Cardiac septum (tissue), 1 donor: ENCODE data around the gene GJB2. TPM values are rescaled to one million over a fixed set of nuclear protein-coding genes. Genes with fewer than 3 reads are reported as not detected.

ENCODE experiments used
- DNase-seq: peaks from one replicate; pipeline ENCODE4 v3.0.0-alpha.2; 2020; ENCODE audit warnings: low spot score
- intact Hi-C: fragments of 100-400 bp; cut with DNase I; formaldehyde crosslinking; loops from one replicate; pipeline ENCODE4 v1.14.0; 2022
- total RNA-seq: library from RNA; stranded (reverse); fragmentation: NEBNext Ultra II Directional; extraction: Animal tissue kit (Norgen Biotek cat#: 25700); gene quantifications from one replicate; pipeline ENCODE4 v1.2.1, GENCODE V29; 2021
- donor health status: DM: no; HTN: no; CAD: no.

The GJB2 gene
- total RNA-seq, 1 donor from 2014 or later: 0.46 TPM

DNA sequence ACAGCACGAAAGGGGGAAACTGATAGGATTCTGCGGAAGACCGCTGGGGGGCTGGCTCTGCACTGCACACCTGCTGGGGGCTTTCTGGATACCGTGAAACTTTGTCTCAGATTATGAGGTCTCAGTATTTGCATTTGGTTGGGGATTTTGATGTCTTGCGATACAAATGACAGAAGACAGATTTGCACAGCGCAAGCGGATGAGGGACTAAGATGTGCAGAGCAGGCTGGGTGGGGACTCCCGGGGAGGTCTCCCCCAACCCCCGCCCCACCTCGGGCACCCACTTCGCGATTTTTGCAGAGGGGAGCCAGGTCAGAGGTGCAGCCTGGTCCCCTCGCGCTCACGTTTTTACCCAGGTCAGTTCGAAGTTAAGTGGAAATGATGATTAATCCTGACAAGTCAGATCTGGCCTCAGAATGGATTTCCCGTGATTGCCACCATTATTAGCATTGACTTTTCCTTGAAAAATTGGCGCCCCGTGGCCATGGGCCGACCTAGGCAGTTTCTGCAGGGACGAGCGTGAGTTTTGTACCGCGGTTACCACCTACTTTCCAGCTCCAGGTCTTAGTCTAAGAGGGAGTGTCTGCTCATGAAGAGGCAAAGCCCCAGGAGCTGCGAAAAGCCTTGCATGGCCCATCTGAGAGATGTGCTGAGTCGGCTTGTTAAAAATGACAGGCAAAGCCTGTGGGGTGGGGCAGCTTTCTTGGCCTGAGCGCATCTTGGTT lies 1.3 kb upstream of the GJB2 start:
- intact Hi-C loops: loop anchor here (10.0 kb wide), 1 partner anchor 731 kb away; no protein-coding TSS in a partner anchor
- no peak for DNase-seq

DNA sequence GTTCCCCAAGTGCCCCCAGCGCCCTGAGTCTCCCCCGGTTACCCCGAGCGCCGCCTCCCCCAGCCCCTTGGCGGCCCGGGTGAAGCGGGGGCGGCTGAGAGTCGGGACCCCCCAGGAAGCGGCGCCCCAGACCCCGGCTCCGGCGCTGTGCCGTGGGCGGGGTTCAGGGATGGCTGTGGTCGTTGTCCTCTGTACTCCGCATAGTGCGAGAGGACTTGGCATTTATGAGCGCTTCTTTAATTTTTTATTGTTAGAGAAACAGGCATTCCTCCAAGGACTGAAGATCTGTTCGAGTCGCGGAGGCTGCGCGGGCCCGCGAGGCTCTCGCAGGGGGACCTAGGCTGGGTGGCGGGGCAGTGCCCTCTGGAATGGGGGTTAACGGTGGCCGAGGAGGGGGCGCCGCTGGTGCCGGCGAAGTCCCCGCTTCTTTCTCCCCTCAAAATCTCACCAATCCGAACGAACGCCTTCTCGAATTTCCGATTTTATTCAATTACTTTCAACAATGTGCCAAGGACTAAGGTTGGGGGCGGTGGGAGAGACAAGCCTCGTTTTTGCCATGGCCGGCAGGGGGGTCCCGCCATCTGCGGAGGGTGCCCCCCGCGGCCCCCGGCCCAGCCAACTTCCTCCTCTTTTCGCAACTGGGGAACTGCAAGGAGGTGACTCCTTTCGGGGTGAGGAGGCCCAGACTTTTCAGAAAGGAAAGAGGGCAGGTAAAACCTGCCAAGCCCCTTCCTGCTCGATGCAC lies 596 bp upstream of the GJB2 start:
- intact Hi-C loops: loop anchor here (10.0 kb wide), 1 partner anchor 731 kb away; no protein-coding TSS in a partner anchor
- DNase-seq: no peak

DNA sequence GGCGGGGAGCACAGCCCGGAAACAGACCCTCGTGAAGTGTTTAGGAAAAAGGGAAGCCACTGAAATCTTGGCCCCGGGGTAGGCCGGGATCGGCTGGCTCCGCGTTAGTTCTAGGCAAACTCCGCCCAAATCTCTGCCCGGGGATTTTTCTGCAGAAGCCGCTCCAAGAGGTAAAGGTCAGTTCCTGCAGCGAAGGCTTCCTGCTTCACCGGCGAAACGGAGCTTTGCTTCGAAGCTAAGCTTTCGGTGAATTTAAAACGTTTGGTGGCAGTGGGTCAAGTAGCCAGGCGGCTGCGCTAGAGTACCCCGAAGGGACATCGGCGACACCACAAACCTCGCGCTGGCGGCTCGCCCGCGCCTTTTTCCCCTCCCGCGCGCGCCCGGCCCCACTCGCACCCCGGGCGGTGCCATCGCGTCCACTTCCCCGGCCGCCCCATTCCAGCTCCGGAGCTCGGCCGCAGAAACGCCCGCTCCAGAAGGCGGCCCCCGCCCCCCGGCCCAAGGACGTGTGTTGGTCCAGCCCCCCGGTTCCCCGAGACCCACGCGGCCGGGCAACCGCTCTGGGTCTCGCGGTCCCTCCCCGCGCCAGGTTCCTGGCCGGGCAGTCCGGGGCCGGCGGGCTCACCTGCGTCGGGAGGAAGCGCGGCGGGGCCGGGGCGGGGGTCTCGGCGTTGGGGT lies 441 bp downstream of the GJB2 start:
- intact Hi-C loops: loop anchor here (10.0 kb wide), 1 partner anchor 733 kb away; no protein-coding TSS in a partner anchor
- DNase-seq: no peak

DNA sequence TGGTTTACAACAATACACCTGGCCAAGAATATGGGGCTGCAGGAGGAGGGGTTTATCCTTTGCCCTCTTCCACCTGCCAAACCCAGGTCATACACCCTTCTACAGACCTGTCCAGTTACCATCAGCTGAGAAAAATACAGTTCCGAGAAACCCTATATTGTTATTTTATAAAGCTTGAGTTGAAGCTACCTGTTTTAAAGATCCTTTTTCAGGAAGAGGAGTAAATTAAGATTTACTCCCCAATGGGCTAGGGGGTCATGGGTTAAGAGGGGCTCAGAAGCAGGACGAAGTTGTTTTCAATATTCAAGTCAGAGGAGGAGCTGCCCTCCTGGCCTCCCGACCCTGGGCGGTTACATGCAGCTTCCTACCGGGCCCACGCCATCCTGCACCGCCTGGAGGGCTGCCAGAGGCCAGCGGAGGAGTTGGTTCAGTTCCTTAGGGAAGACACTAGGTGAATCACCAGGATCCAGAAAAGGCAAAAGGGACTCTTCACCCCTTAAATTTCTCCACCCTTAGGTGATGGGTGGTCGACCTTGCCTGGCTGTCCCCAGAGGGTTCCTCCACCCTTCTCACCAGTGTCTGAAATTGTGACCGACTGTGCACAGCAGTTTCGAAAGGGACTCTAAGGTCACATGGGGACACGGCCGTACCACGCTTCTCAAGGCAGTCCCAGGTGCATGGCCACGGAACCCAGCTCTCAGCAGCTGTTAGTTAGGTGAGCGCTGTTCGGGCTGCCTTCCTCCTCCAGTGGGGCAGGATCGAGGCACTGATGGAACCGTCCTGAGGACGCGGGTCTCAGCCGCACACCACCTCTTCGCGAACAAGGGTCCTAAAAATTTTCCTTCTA lies 1.2 kb downstream of the GJB2 start:
- intact Hi-C loops: loop anchor here (10.0 kb wide), 1 partner anchor 733 kb away; no protein-coding TSS in a partner anchor
- no peak for DNase-seq

DNA sequence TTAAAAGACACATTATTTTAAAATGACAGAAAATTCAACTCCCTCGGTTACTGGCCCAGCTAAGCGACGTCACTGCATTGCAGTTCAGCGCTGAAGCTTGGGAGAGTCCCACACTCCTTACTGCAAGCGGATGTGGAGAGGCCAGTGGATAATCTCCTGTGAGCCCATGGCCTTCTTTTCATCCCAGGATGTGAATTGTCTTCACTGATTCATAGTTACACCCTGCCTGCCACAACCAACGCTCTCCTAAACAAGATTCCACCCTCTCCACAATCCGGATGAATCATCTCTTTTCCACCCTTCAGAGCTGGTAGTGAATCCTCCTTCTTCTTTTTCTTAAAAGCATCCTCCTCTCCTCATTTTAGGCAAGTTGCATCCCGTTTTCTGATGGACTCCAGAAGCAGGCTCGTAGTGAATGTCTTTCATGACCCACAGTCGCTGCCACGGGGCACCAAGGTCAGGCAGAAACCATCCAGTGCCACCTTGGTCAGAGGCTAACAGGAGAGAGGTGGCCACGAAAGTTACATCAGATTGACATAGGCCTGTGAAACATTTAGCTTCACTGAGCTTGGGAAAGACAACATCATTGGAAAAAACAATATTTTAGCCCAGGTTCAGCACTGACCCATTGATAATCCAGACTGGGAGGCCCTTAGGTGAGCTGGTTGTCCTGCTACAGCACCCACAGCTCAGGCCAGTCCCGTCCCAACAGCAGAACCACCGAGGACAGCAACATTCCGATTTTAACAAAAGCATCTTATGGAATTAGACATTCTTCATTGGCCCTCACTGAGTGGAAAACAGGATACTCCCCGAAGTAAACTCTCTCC lies 2.0 kb downstream of the GJB2 start:
- intact Hi-C loops: loop anchor here (10.0 kb wide), 1 partner anchor 734 kb away; no protein-coding TSS in a partner anchor
- no peak for DNase-seq

DNA sequence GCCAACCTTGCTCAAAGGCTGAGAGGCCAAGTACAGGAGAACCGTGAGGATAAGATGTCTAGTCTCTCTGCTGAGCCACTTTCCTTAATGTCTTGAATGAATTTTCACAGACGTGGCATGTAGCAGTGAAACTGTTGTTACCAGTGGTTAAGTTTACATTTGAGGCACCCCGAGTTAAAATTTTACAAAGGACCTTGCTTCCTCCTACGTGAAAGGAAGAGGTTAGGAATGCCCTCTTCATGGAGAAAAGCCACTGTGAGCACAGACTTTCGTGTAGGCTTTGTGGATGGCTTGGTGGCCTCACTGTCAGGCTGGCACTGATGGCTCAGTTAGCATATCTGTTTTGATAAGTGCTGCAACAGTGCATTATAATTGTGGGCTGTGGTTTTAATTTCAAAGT lies 2.7 kb downstream of the GJB2 start:
- no peak for DNase-seq
- intact Hi-C loops: loop anchor here (10.0 kb wide), 1 partner anchor 735 kb away; no protein-coding TSS in a partner anchor

DNA sequence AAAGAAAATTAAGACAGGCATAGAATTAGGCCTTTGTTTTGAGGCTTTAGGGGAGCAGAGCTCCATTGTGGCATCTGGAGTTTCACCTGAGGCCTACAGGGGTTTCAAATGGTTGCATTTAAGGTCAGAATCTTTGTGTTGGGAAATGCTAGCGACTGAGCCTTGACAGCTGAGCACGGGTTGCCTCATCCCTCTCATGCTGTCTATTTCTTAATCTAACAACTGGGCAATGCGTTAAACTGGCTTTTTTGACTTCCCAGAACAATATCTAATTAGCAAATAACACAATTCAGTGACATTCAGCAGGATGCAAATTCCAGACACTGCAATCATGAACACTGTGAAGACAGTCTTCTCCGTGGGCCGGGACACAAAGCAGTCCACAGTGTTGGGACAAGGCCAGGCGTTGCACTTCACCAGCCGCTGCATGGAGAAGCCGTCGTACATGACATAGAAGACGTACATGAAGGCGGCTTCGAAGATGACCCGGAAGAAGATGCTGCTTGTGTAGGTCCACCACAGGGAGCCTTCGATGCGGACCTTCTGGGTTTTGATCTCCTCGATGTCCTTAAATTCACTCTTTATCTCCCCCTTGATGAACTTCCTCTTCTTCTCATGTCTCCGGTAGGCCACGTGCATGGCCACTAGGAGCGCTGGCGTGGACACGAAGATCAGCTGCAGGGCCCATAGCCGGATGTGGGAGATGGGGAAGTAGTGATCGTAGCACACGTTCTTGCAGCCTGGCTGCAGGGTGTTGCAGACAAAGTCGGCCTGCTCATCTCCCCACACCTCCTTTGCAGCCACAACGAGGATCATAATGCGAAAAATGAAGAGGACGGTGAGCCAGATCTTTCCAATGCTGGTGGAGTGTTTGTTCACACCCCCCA lies 3.8 kb downstream of the GJB2 start:
- DNase-seq: no peak

DNA sequence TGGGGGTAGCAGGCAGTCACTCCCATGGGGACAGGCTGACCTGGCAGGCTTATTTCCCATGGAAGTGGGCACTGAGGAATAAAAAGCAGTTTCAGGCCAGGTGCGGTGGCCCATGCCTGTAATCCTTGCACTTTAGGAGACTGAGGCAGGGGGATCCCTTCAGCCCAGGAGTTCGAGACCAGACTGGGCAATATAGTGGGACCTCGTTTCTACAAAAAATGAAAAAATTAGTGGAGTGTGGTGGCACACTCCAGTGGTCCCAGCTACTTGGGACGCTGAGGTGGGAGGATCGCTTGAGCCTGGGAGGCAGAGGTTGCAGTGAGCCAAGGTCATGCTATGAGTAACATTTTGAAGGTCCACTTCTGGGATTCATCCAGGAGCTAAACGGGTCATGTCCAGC lies 6.0 kb downstream of the GJB2 start:
- intact Hi-C loops: no loop called here
- DNase-seq: no peak

More for the DNA sequence above, 3.8 kb downstream of the GJB2 start:
- intact Hi-C loops: no loop called here

DNA sequence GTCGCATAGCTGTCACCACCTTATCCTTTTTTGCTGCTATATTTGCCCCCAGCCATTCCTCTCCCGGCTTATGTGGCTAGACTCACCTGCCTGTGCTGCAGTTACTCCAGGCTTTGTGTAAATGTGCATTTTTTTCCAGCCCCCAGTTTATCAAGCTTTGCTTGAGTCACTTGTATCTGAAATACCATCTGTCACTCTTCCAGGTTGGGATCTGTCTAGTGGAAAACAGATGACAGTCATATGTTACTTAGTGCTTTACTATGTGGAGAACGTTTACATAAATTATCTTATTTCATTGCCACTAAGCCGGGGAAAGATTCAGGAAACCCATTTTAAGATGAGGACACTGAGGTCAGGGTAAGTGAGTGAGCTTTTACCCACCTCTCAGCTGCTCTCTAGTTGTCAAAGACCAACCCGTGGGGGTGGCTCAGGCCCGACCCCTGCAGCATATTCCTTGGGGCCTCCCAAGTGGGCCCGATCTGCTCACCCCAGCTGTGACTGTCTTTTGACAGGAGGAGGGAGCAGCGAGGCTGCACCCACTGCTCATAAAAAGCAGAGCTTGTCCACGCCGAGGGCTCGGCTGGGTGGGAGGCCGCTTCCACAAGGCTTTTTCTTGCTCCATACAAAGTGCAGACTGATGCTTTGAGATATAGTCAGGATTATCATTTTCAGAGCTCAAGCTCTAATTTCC lies 7.2 kb downstream of the GJB2 start:
- DNase-seq: no peak
- intact Hi-C loops: no loop called here

DNA sequence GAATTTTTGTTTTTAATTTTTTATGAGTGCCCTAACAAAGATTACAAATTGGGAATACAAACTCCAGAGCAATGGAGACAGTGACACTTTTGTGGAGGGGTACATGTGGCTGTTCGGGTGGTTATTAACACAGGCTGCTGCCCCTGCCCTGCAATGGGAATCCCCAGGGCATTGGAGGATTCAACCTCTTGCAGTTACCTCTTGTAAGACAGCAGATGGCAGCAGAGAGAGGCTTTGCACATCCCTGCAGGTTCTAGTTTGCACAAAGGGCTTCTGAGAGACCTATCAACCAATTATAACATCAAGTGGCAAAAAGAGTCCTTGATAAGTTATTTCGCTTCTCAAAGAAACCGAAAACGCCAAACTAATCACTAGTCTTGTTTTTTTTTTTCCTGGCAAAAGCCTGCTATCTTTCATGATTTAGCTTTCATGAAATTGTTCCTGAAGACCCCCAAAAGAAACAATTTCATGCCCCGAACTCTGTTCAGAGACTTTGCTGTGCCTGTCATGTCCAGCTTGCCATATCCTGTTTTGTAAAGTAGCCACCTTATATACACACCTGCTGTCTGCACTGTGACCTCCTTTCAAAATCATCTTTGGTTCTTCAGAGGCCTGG lies 10.4 kb downstream of the GJB2 start:
- DNase-seq: no peak
- intact Hi-C loops: loop anchor here (5.0 kb wide), 1 partner anchor 305 kb away; no protein-coding TSS in a partner anchor

DNA sequence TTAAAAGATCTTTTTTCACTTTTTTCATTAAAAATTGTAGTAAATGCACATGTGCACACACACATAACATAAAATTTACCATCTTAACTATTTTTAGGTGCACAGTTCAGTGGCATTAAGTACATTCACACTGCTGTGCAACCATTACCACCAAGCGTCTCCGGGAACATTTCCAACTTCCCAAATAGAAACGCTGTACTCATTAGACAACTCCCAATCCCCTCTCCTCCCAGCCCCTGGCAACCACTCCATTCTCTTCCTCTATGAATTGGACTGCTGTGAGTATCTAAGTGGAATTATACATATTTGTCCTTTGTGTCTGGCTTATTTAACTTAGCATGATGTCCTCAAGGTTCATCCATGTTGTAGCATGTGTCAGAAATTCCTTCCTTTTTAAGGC lies 11.6 kb downstream of the GJB2 start:
- DNase-seq: no peak
- intact Hi-C loops: loop anchor here (5.0 kb wide), 1 partner anchor 306 kb away; no protein-coding TSS in a partner anchor

DNA sequence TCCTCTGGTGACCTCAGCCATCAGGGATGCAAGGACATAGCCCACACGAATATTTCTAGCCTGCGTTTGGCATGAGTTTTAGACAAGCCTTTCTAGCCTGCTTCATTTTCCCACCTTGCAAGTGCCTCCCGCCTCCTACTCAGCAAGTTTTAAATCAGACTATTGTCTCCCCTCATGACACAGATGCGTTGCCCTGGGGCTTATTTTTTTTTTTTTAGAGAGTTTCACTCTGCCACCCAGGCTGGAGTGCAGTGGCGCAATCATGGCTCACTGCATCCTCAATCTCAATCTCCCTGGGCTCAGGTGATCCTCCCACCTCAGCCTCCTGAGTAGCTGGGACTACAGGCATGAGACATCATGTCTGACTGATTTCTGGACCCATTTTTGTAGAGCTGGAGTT lies 14.6 kb downstream of the GJB2 start:
- intact Hi-C loops: no loop called here
- no peak for DNase-seq

DNA sequence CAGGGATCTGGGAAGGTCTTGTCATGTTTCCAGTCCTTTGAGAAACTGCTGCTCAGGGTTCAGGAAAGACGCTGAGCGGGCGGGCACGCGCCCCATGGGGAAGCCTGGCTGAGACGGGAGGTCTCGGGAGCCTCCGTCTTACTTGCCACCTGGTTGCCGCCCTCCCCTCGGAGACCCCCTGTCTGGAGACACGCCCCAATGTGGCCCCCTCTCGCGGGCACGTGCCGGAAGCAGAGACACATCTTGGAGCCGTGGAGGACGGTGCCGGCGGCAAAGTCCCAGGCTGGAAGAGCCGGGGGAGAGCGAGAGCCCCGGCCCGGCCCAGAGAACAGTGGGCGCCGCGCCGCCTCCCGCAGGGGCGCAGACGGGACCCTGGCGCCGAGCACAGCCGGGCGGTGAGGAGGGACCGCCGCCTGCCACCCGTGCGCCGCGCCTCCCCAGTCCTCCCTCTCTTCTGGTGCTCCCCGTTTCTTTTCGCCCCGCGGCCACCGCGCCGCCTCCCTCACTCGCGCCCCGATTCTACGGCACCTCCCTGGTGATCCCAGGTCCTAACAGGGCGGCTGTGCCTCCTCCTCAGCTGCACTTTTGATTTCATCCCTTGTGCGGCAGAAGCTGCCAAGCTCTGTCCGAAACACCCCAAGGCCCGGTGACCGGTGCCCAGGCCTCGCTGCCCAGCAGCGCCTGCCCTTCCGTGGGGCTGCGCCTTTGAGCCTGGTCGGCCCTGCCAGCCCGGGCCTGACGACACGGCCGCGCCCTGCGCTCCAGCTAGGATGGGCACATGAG lies 15.5 kb downstream of the GJB2 start:
- intact Hi-C loops: no loop called here
- DNase-seq: no peak

DNA sequence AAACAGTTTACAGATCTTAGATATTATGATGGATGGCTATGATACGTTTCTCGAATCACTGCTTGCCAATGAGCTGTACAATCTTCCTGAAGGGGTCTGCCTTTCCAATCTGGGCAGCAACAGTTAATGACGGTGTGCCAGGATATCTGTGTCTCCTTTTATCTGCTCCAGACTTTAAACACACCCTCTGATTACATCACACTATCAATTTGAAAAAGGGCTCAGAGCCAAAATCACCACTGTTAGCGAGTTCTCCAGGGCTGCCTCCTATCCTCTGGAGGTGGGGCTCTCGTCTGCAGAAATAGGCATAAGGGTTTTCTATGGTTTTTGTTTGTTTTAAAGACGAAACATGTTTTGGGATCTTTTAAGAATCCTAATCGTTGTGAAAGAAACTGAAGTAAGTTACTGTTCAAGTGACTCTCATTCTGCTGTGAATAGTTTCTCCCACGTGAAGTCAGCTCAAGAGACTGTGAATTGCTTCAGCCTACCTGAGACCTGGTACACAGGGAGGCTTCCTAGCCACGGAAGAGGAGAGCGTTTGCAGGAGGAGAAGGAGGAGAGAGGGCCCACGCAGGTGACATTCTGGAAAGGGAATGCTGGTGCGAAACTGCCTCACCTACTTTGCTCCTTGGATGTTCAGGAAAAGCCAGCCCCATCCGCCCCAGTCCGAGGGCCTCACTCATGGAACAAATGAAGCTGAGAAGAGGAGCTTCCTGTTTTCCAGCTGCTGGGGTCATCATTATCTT lies 16.7 kb downstream of the GJB2 start:
- DNase-seq: no peak
- intact Hi-C loops: no loop called here

DNA sequence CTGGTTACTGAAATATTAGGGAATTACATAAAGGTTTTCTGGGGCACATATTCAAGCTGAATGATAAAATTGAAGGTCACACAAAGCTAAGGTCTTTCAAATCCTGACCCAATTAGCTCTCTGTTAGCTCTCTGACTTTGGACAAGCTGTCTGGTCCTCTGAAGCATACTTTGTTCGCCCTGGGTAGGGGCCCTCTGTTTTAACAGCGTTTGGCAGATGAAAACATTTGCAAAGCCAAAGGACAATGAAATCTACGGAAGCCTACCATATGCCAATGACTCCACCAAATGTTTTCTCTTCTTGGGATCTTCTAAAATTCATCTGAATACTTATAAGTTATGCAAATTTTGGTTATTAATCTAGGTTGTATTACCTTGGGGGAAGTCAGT lies 17.3 kb downstream of the GJB2 start:
- no peak for DNase-seq
- intact Hi-C loops: no loop called here
